NCI-H146 treated with DMSO at 0.1 percent for 48 hours (cell line): ENCODE data around the gene SUGCT.

Experiments used
- DNase-seq: peaks from one replicate; lab custom pipeline; 2025; ENCODE audit not compliant: unreplicated experiment; lab: John Stamatoyannopoulos, UW

SUGCT gene

DNA sequence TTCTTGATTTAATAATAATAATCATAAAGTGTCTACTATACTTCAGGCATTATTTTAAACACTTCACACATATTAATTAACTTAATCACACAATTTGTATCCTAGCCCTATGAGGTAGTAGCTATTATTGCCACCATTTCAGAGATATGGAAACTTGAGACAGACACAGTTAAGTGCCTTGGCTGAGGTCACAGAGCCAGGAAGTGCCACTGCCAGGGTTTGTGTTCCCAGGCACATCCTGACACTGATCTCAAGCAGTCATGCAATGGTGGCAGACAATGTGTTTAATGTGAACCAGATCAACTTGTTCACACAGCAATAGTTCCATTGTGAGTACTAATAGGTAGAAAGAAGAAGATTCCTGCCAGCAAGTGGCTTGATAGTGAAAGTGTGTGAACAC, 666.0 kb downstream of the SUGCT start:
- DNase-seq, result no peak

DNA sequence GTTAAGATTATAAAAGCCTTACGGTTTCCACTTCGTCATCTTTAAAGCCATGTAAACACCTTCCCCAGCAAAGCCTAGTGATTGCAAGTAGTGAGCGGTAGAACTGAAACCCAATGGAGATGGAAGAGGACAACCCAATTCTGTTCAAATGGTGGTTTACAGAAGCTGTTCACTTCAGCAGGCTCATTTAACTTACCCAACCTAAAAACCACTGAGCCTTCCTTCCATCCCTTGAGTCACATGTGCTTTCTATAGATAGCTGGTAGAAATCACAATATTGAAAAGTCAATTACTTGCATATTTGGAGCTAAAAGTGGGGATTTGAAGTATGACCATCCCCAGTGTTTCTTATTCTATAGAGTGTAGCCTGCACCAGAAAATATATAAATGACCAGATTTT, 667.7 kb downstream of the SUGCT start:
- no peak for DNase-seq

DNA sequence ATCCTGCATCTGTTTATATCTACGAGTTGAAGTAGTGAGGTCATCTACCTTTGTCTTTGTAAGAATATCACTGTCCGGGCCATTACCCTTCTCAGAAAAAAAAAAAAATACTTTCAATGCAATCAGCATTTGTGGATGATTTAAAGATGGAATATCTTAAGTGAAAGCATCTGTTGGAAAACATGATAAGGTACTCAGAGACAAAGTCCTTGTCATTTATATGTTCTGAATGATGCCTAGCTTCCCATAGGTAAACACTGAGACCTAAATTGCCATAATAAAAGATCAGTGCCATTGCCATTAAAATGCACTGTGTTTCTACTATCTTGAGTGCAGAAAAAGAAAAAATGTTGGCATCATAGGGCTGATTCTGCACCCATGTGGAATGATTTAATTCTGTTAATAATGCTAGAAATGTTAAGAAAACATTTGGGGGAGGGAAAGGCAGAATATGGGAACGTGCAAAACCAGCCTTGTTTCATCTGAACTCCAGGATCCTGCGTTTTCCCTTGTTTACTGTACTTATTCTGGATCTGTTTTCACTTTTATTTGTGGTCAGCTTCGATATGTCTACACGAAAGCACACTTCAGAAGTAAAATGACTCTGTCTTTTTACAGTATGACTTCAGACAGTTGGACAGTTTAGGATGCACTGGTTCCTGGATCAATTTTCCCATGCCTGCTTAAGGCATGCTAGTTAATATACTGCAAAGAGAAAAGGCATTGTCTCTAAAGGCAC, 669.8 kb downstream of the SUGCT start:
- DNase-seq, result no peak

DNA sequence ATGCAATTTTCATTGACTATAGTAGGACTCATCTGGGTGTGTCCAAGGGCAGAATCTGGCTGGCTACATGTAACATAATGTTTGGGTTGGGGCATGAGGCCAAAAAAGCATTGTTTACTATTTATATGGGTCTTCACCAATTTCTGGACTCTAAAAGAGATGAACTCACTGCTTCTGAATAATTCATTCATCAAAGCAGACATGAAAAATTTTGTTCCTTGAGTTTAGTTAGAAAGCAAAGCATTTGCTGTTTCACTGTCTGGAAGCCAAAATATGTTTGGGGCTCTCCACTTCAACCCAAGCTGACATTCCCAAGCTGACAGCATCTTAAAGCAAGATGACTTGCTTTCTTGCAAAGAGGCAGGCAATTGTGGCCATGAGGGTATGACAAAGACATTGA, 670.6 kb downstream of the SUGCT start:
- no peak for DNase-seq

DNA sequence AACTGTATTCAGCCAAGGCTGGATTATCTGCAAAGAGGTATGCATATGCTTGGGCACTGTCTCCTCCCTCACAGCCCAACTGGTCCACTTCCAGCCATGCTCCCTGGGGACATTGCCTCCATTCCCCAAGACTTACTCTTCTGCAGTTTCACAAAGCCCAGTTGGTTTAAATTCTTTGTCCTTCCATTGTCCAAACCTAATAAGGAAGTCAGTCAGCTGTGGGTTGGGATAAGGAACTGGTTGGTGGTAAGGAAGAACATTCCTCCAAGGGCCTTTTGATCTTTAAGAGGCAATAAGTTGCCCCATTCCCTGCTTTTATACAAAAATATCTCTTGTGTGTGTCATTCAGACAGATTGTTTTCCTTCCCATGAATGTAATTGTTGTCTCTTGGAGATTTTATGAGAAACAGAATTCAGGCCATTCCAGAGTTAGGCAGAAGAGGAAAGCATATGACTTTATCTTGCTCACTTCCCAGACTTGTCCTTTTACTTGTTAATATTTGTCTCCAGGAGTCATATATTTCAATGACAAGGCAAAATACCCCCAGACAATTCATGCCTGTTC, 673.7 kb downstream of the SUGCT start:
- DNase-seq, result no peak

DNA sequence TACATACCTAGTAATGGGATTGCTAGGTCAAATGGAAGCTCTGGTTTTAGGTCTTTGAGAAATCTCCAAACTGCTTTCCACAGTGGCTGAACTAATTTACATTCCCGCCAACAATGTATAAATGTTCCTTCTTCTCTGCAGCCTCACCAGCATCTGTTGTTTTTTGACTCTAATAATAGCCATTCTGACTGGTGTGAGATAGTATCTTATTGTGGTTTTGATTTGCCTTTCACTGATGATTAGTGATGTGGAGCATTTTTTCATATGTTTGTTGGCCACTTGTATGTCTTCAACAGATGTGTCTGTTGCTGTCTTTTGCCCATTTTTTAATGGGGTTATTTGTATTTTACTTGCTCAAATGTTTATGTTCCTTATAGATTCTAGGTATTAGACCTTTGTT, 675.5 kb downstream of the SUGCT start:
- no peak for DNase-seq

DNA sequence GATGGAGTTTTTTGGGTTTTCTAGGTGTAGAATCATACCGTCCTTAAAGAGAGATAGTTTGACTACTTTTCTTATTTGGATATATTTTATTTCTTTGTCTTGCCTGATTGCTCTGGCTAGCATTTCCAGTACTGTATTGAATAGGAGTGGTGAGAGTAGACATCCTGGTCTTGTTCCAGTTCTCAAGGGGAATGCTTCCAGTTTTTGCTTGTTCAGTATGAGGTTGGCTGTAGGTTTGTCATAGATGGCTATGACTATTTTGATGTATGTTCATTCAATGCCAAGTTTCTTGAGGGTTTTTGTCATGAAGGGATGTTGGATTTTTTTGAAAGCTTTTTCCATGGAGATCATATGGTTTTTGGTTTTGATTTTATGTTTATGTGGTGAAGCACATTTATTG, 676.9 kb downstream of the SUGCT start:
- DNase-seq, result no peak

DNA sequence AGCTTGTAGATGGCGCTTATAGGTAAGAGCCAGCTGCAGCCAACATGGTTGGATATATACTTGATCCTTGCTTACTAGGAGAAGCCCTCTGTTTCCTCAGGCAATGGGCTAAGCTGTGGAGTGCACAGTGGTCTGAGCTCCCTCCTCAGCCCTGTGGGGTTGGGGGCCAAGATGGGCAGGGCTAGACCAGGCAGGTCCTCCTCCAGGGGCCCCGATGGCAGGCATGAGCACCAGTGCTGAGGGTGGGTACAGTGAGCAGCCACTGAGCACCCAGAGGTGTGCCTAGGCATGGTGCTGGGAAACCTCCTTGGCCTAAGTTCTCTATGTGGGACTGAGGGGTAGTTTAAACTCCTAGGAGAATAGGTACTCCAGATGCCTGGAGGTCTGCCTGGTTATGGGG, 680.2 kb downstream of the SUGCT start:
- no peak for DNase-seq

DNA sequence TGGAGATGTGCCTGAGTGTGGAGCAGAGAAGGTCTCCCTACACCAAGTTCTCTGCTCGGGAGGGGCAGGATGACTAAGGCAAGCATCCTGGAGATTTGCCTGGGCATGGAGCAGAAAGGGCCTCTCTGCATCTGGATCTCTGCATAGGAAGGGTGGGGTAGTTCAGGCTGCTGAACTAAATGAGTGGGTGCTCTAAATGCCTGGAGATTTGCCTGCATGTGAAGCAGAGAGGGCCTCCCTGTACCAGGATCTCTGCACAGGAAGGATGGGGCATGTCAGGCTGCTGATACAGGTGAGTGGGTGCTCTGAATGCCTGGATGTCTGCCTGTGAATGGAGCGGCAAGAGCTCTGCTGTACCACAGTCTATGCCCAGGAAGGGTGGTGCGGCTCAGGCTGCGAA, 680.7 kb downstream of the SUGCT start:
- no peak for DNase-seq

DNA sequence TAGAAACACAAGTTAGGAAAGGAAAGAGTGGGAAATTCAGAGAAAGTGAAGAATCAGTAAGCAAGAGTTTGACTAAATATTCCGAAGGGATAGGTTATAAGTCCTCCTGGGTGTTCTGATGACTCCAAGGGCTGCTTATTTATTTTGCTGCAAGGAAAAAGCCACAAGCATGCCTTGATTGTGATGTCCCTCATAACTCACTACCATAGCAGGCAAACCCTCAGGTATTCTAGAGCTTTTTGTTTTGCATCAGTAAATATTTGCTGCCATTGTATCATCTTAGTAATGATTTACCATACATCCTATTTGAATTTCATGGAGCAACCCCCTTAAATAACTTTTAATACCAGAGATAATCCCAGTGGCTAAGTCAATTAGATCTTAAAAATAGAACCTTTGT, 688.1 kb downstream of the SUGCT start:
- DNase-seq, result no peak

DNA sequence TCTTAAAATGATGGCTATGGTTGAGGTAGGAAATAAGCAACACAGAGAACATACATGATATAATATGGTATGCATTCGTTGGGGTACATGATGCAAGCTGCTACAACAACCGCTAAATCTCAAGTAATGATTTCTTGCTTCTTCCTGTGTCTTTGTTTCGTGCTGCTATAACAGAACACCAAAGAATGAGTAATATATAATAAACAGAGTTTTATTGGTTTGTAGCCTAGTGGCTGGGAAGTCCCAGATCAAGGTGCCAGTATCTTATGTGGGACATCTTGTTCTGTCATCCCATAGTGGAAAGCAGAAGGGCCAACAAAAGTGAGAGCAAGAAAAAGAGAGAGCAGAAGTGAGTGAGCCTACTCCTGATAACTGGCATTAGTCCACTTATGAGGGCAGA, 689.7 kb downstream of the SUGCT start:
- no peak for DNase-seq

DNA sequence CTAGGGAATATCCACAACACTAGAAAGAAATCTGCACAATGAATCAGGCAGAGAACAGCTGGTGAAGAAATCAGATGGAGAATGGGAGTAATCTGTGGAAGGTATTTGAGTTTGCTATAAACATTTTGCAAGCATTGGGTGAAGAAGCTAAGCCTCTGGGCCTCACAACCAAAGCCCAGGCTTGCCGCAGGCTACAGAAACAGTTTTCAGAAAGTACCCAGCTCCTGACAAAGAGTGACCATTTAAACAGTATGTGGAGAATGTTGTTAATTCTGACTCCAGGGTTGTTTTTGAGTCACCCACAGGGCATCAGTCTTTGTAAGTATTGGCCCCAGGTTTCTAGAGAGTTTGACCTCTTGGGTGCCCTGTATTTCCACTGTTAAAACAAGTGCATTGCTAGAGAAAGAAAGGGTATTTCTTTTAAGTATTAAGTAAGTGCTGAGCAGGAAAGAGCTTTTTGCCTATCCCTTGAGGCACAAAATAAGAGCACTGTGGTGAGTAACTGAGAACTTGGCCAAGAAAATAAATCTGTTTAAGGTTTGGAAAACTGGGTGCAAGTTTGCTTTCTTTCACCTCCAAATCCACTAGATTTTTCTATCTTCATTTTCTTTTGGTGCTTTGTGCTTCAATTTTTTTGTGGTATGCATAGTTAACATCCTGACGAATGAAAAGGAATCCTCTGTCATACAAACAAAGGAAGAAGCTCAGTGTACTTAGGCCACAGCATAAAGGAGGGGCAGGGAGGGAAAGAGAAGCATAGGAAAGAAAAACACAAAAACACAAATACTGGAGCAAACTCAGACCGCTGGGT, 691.8 kb downstream of the SUGCT start:
- DNase-seq, result no peak

DNA sequence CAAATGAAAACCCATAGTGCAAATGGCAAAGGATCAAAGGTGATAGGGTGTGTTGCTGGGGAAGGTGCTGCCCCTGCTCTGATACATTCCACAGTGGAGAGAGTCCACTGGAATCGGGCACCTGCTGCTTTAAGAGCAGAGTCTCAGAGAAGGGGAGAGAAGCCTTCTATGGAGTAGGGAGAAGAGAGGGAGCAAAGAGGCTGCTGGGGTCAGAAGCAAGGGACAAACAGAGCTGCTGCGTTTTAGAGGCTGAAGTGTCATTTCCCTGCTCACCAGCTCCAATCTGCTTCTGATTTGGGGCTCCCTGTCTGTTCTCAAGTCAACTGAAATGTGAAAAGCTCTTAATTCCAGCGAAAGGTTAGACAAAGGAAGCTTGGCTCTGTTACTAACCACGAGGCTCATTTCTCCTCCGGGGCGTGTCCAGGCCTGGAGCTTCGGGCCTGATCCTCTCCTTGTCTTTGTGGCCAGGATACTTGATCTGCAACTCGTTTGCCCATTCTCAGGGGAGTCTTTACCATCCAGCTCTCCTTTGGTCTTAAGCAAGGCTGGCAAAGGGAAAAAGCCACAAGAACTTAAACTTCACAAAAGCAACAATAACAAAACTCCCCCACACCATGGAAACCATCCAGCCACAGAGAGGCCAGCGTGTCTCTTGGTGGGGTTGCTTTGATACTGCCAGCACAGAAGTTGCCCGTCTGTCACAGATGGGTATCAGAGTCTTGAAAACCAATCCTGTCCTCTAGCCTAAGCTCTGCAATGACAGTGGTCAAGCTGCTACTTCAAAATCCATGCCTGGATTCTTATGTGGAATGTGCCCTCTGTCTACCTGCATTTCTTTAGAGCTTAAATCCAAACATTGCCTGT, 692.6 kb downstream of the SUGCT start:
- DNase-seq, result no peak

DNA sequence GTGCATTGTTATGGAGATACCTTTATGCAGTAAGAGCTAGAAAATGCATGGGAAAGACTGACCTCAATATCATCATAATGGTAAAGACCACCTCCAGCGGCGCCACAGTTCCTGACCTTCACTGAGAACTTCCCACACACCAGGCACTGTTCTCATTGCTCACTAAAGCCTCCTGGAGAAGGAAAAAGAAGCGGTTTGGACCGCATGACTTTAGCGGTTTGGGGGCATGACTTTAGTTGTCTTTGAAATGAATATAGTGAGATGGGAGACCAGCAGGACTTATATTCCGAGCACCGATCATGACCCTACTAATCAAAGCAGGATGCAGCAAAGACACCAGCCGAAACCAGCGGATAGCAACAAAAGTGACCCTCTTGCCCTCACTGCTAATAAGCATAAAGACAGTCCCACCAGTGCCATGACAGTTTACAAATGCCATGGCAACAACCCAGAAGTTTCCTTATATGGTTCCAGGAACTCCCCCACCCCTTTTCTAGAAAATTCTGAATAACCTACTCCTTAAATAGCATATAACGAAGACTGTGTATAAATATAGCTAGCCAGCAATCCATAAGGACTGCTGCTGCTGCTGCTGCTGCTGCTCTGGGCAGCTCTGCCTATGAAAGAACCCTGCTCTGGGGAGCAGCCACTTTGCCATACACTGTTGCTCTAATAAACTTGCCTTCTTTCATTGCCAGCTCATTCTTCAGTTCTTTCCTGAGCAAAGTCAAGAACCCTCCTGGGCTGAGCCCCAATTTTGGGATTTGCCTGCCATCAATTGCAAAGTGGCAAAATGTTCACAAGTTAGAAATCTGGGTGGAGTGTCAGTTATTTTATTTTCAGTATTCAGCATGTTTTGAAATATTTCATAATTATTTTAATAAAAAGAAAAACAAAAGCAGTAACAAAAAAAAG, 694.1 kb downstream of the SUGCT start:
- no peak for DNase-seq

DNA sequence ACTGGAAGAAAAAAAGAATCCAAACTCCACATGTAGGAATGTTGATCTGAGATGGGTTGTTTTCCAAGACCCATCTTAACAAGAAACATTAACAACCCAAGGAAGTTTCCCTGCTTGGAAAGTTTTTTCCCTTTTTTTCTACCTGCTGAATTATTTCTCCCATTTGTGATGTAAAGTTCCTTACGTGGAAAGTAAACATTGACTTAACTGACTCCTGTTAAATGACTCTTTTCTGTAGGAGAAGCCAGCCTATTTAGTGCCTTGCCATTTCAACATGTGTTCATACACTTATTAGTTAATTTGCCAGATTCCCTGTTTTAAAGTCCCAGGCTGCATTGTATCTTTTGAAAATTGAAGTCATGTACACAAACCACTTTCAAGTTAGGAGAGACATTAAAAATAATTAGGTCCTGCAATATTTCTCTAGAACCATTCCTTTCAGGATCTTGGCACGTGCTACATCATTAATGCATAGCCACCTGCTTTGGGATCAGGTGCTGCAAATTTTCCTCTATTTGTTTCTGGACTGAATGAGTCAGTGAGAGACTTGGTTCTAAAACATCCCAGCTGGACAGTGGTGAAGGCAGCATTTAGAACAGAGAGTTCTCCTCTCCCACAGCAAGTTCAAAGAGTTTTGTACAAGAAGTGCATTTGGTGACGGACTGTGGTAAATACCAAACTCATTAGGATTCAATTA, 698.5 kb downstream of the SUGCT start:
- DNase-seq, result no peak

DNA sequence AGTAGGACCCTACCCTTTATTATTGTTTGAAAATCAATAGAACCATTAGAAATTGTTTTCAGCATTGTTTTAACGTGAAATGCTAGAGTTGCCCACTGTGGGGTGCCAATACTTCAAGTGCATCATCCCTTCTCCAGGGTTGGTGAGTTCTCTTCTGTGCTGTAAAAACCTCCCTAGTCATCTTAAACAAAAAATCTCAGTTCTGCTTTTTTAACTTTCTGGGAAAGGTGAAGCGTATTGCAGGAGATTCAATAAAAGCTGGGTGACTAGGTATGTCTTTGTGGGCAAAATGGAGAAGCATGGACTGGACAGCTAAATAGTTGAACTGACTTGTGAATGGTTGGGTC, 699.1 kb downstream of the SUGCT start:
- no peak for DNase-seq

DNA sequence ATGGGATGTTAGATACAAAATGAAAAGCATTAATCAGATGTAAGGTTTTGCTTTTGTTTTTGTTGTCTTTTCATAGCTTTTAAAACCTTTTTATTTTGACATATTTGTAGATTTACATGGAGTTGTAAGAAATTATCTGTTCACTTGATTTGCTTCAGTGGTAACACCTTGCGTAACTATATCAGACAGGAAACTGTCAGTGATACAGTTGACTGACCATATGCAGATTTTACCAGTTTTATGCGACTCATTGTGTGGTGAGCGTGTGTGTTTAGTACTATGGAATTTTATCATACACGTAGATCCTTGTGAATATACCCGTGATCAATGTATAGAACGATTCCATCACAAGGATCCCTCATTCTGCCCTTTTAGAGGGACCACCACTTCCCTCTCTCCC, 701.4 kb downstream of the SUGCT start:
- no peak for DNase-seq

DNA sequence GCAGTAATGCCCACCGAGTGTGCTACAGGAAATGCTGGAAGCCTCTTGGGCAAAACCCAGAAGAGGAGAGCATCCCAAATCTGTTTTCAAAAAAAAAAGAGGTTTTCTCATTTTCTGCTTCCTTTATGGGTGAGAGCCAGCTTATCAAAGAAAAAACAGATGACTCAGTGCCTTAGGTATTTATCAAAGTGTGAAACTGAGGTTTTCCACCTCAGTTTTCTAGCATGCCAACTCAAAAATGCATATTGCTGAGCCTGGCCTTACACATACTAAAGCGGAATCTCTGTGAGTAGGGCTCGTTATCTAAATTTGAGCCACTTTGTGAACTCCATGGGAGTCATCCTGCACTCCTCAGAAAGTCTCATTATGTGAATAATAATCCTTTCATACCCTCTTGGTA, 705.1 kb downstream of the SUGCT start:
- DNase-seq, result no peak

DNA sequence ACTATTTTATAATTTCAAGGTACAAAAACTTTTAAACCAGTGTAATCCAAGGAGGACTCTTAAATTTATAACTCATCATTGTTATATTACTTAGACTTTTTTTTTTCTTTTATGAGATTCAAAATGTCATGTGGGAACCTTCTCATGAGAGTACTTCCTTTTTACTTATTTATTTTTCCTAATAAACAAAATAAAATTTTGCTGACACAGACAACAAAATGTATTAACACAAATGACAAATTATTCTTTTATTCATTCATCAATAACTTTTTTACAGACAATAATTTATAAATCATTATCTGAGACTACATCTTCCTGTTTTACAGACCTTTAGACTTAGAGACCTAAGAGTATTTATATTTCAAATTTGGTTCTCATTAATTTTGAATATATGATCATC, 706.2 kb downstream of the SUGCT start:
- DNase-seq, result no peak

DNA sequence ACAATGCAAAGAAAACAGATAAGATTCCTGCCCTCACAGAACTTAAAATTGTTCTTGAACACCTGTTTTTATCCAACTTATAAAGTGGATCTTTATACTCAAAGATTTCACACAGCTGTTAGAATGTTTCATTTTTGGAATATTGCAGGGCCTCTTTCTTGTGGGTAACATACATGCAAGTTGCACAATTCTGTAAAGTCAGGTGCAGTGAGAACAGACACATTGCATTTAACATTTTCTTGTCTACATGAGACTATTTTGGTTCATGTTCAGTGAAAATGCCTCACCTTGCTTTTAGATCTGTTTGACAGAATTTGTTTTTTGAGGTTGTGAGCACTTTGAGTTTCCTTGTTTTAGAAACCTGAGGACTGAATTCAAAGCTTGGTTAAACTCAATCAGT, 707.8 kb downstream of the SUGCT start:
- no peak for DNase-seq
